Body of pancreas (tissue), 4 donors: Measurements from ENCODE around the gene ROPN1.

Source experiments
- POLR2A ChIP-seq, 3 donors: fragments of 450-650 bp; IDR thresholded peaks; one replicate each; pipeline ENCODE4 v1.6.1; 2016; ENCODE audit warnings: antibody characterized with exemption in 3 of 3, mild to moderate bottlenecking in 2 of 3
- TF ChIP-seq, protein P1 (sequence below), 7 experiments: fragments of 450-650 bp in 4 of 7; fragments of 200-600 bp in 3 of 7; sonication (generic) in 3 of 7; IDR thresholded peaks; one replicate each; pipeline ENCODE4 v1.5.1; 2016 to 2019; ENCODE audit warnings: antibody characterized with exemption in 7 of 7

- TF ChIP-seq POLR2A (IDR thresholded peaks at IDR 0.05) = no peak
- TF ChIP-seq, protein P1, sequence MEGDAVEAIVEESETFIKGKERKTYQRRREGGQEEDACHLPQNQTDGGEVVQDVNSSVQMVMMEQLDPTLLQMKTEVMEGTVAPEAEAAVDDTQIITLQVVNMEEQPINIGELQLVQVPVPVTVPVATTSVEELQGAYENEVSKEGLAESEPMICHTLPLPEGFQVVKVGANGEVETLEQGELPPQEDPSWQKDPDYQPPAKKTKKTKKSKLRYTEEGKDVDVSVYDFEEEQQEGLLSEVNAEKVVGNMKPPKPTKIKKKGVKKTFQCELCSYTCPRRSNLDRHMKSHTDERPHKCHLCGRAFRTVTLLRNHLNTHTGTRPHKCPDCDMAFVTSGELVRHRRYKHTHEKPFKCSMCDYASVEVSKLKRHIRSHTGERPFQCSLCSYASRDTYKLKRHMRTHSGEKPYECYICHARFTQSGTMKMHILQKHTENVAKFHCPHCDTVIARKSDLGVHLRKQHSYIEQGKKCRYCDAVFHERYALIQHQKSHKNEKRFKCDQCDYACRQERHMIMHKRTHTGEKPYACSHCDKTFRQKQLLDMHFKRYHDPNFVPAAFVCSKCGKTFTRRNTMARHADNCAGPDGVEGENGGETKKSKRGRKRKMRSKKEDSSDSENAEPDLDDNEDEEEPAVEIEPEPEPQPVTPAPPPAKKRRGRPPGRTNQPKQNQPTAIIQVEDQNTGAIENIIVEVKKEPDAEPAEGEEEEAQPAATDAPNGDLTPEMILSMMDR (IDR thresholded peaks at IDR 0.05) = no peak
Observed at GRCh38 chr3:123939706-123940105, 52.2 kb downstream of the ROPN1 start.
